Sigmoid colon (tissue), 7 donors: ENCODE results near the gene KRT79. TPM values are rescaled to one million over a fixed set of nuclear protein-coding genes. Genes with fewer than 3 reads are reported as not detected.

ENCODE experiments used
- DNase-seq: peaks from one replicate; pipeline ENCODE4 v3.0.0-alpha.2; 2019
- H3K27ac ChIP-seq, 4 donors: fragments of 200-600 bp; sonication (generic); one replicate each; pipeline ENCODE4 v1.5.1; 2016 to 2019; ENCODE audit warnings: mild to moderate bottlenecking in 1 of 4
- H3K27me3 ChIP-seq, 3 donors: fragments of 200-600 bp; sonication (generic); one replicate each; pipeline ENCODE4 v1.5.1; 2019; ENCODE audit warnings: mild to moderate bottlenecking in 1 of 3
- H3K36me3 ChIP-seq, 4 donors: fragments of 200-600 bp; sonication (generic); one replicate each; pipeline ENCODE4 v1.5.1; 2016 to 2019
- H3K4me1 ChIP-seq, 4 donors: fragments of 200-600 bp; sonication (generic); one replicate each; pipeline ENCODE4 v1.5.1; 2017 to 2019
- H3K4me3 ChIP-seq, 4 donors: fragments of 200-600 bp; sonication (generic); one replicate each; pipeline ENCODE4 v1.5.1; 2017 to 2019; ENCODE audit warnings: mild to moderate bottlenecking in 2 of 4, moderate library complexity in 1 of 4
- H3K9me3 ChIP-seq, 4 donors: fragments of 200-600 bp in 3 of 4; sonication (generic) in 3 of 4; one replicate each; pipeline versions ENCODE4 v1.5.1 to v1.6.1; 2013 to 2019
- CTCF ChIP-seq, 4 experiments: fragments of 450-650 bp in 3 of 4; fragments of 200-600 bp in 1 of 4; IDR thresholded peaks; one replicate each; pipeline ENCODE4 v1.5.1; 2016 to 2019; ENCODE audit warnings: antibody characterized with exemption in 4 of 4, mild to moderate bottlenecking in 3 of 4, moderate library complexity in 2 of 4
- EP300 ChIP-seq, 4 donors: sonication (generic); formaldehyde crosslinking; IDR thresholded peaks; one replicate each; pipeline ENCODE4 v1.6.1; 2017; ENCODE audit warnings: antibody characterized with exemption in 4 of 4
- POLR2A ChIP-seq, 2 donors: fragments of 450-650 bp; IDR thresholded peaks; one replicate each; pipeline ENCODE4 v1.6.1; 2016; ENCODE audit warnings: antibody characterized with exemption in 2 of 2, mild to moderate bottlenecking in 2 of 2, moderate library complexity in 2 of 2
- POLR2AphosphoS5 ChIP-seq, 4 donors: sonication (generic); formaldehyde crosslinking; IDR thresholded peaks; one replicate each; pipeline ENCODE4 v1.6.1; 2017; ENCODE audit warnings: antibody characterized with exemption in 4 of 4
- WGBS, 2 donors: extraction: QIAGEN DNeasy Blood & Tissue Kit; methylation state at CpG; one replicate each; pipeline ENCODE4 v1.1.7; 2013; 5-methylcytosine and 5-hydroxymethylcytosine counted together
- intact Hi-C: fragments of 100-400 bp; cut with DNase I; formaldehyde crosslinking; loops from one replicate; pipeline ENCODE4 v1.15.1; 2023
- polyA plus RNA-seq, 3 donors: library from polyadenylated mRNA; stranded (reverse); fragments of 200-250 nt; gene quantifications; one replicate each; pipeline ENCODE4 v1.2.3, GENCODE V29; 2013
- total RNA-seq, 4 donors: library from RNA; depleted of rRNA; stranded (reverse); fragments of >200 nt; gene quantifications; one replicate each; pipeline ENCODE4 v1.1.0, GENCODE V29; 2016
- donor health status: healthy with polysubstance abuse.
- donor health status: Bipolar disorder and iron deficiency.
- donor health status: healthy.

Gene KRT79
- total and polyA plus RNA-seq, 7 donors = 0.16 TPM; not detected in 6

GRCh38 chr12:52798671-52799504 lies 35.2 kb downstream of the KRT79 start:
- intact Hi-C loops = no loop called here
- Histone ChIP-seq H3K27ac (no peak overlapping the region), H3K4me1 (no peaks in the 10 kb centered on the region), H3K27me3 (no peaks in the 10 kb centered on the region), H3K4me3 (no peak overlapping the region), H3K36me3 (no peaks in the 10 kb centered on the region), H3K9me3 (no peaks in the 10 kb centered on the region)
- TF ChIP-seq EP300 (IDR thresholded peaks at IDR 0.05) = no peak
- no peak for TF ChIP-seq POLR2AphosphoS5 (IDR thresholded peaks at IDR 0.05)
- no peak for TF ChIP-seq POLR2A (IDR thresholded peaks at IDR 0.05)
- TF ChIP-seq CTCF (IDR thresholded peaks at IDR 0.05) = no peak
- WGBS, 2 donors = 46 to 62% methylated on average over 7 of the region's 7 CpGs
- DNase-seq = no peak

GRCh38 chr12:52798003-52798670 lies 36.0 kb downstream of the KRT79 start:
- no peak for TF ChIP-seq EP300 (IDR thresholded peaks at IDR 0.05)
- TF ChIP-seq CTCF (IDR thresholded peaks at IDR 0.05) = no peak
- no peak for TF ChIP-seq POLR2A (IDR thresholded peaks at IDR 0.05)
- no peak for TF ChIP-seq POLR2AphosphoS5 (IDR thresholded peaks at IDR 0.05)
- no peaks in the 10 kb centered on the region for H3K27me3 ChIP-seq
- WGBS, 2 donors = 91% methylated on average over 4 of the region's 4 CpGs
- no peak overlapping the region for H3K4me3 ChIP-seq
- intact Hi-C loops = no loop called here
- no peak overlapping the region for H3K27ac ChIP-seq
- DNase-seq = no peak
- no peaks in the 10 kb centered on the region for H3K9me3 ChIP-seq
- no peaks in the 10 kb centered on the region for H3K4me1 ChIP-seq
- no peaks in the 10 kb centered on the region for H3K36me3 ChIP-seq

GRCh38 chr12:52797529-52797894 lies 36.6 kb downstream of the KRT79 start:
- Histone ChIP-seq H3K27ac (no peak overlapping the region), H3K27me3 (no peaks in the 10 kb centered on the region), H3K9me3 (no peaks in the 10 kb centered on the region), H3K36me3 (no peaks in the 10 kb centered on the region), H3K4me1 (no peaks in the 10 kb centered on the region), H3K4me3 (no peak overlapping the region)
- TF ChIP-seq CTCF (IDR thresholded peaks at IDR 0.05) = no peak
- TF ChIP-seq POLR2A (IDR thresholded peaks at IDR 0.05) = no peak
- no peak for TF ChIP-seq EP300 (IDR thresholded peaks at IDR 0.05)
- TF ChIP-seq POLR2AphosphoS5 (IDR thresholded peaks at IDR 0.05) = no peak
- intact Hi-C loops = no loop called here
- no peak for DNase-seq

- TF ChIP-seq CTCF (IDR thresholded peaks at IDR 0.05) (no peak), POLR2AphosphoS5 (IDR thresholded peaks at IDR 0.05) (no peak), EP300 (IDR thresholded peaks at IDR 0.05) (no peak), POLR2A (IDR thresholded peaks at IDR 0.05) (no peak)
- Histone ChIP-seq H3K9me3 (no peaks in the 10 kb centered on the region), H3K27me3 (no peaks in the 10 kb centered on the region), H3K27ac (no peak overlapping the region), H3K4me1 (no peaks in the 10 kb centered on the region), H3K4me3 (no peak overlapping the region), H3K36me3 (no peaks in the 10 kb centered on the region)
- intact Hi-C loops = no loop called here
- no peak for DNase-seq
- WGBS, 2 donors = 88 to 90% methylated on average over 3 of the region's 3 CpGs
Observed at GRCh38 chr12:52796839-52797528, 37.1 kb downstream of the KRT79 start.
